ENCODE results near the gene KNDC1.

DNA sequence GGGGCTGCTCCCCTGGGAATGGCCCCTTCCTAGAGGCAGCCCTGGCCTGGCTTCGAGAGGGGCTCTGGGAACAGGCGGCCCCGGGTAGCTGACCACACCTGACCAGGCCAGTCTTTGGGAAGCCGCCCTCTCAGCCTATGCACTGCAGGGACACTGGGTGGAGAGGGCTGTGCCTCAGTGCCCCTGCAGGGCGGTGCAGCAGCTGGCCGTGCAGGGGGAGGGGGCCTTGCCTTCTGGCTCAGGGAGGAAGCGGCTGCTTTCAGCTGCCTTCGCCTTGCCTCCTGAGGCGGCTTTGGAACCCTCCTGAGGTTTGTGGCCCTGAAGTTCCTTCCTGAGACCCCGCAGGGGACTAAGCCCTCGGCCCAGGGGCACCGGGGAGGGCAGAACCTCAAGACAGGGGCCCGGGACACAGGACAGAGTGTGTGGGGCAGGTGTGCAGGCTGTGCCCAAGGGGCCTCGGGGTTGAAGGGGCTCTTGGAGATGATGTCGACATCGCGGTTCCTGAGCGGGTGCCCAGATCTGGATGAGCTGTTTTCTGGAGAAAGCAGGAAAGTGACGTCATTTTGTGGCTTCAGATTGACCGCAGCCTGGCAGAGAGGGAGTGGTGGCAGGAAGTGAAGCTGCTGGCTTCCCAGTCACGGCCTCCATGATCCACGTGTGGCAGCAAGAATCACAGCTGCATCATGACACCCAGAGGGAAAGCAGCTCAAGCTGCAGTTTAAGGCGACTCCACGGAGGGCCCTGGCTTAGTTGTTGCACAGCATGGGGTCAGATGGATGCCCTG is 99.0 kb downstream of the KNDC1 start:
- TF ChIP-seq POLR2A (IDR thresholded peaks at IDR 0.05; ENCODE audit: low read depth, low read length), result no peak; the same call in 1 of the 2 replicates
- TF ChIP-seq MXI1 (IDR thresholded peaks at IDR 0.05; ENCODE audit: borderline replicate concordance, low read depth, low read length), result peak; percentile 93
- TF ChIP-seq, protein P1, sequence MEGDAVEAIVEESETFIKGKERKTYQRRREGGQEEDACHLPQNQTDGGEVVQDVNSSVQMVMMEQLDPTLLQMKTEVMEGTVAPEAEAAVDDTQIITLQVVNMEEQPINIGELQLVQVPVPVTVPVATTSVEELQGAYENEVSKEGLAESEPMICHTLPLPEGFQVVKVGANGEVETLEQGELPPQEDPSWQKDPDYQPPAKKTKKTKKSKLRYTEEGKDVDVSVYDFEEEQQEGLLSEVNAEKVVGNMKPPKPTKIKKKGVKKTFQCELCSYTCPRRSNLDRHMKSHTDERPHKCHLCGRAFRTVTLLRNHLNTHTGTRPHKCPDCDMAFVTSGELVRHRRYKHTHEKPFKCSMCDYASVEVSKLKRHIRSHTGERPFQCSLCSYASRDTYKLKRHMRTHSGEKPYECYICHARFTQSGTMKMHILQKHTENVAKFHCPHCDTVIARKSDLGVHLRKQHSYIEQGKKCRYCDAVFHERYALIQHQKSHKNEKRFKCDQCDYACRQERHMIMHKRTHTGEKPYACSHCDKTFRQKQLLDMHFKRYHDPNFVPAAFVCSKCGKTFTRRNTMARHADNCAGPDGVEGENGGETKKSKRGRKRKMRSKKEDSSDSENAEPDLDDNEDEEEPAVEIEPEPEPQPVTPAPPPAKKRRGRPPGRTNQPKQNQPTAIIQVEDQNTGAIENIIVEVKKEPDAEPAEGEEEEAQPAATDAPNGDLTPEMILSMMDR (conservative IDR thresholded peaks at IDR 0.05; ENCODE audit: low read depth, low read length), result no peak
- TF ChIP-seq RFX5 (IDR thresholded peaks at IDR 0.05; ENCODE audit: low read depth, low read length), result no peak
- TF ChIP-seq MAZ (IDR thresholded peaks at IDR 0.05; ENCODE audit: borderline replicate concordance, low read depth, low read length), result peak; percentile 52; the same call in 1 of the 2 replicates
- no peak for TF ChIP-seq RAD21 (IDR thresholded peaks at IDR 0.05; ENCODE audit: low read length)
- peak; percentile 78 for TF ChIP-seq USF2 (IDR thresholded peaks at IDR 0.05; ENCODE audit: low read depth, low read length)
- TF ChIP-seq SMC3 (IDR thresholded peaks at IDR 0.05; ENCODE audit: low read depth, low read length), result no peak
- no peak for TF ChIP-seq RCOR1 (IDR thresholded peaks at IDR 0.05; ENCODE audit: insufficient replicate concordance, low read length)
- TF ChIP-seq, protein P2, sequence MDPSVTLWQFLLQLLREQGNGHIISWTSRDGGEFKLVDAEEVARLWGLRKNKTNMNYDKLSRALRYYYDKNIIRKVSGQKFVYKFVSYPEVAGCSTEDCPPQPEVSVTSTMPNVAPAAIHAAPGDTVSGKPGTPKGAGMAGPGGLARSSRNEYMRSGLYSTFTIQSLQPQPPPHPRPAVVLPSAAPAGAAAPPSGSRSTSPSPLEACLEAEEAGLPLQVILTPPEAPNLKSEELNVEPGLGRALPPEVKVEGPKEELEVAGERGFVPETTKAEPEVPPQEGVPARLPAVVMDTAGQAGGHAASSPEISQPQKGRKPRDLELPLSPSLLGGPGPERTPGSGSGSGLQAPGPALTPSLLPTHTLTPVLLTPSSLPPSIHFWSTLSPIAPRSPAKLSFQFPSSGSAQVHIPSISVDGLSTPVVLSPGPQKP (IDR thresholded peaks at IDR 0.05; ENCODE audit: borderline replicate concordance, low read depth, low read length), result no peak
- TF ChIP-seq FOS (IDR thresholded peaks at IDR 0.05; ENCODE audit: low read depth, low read length), result peak; percentile 96
- peak; percentile 96 for TF ChIP-seq CEBPB (IDR thresholded peaks at IDR 0.05; ENCODE audit: low read depth, low read length)
- peak; percentile 1; the same call in 1 of the 2 replicates for TF ChIP-seq MAFK (IDR thresholded peaks at IDR 0.05; ENCODE audit: low read depth, low read length)
